H1 (cell line): Measurements from ENCODE around the gene B3GLCT. TPM values are rescaled to one million over a fixed set of nuclear protein-coding genes. Genes with fewer than 3 reads are reported as not detected.

ENCODE experiments used
- CTCF ChIA-PET: fragments of 300-600 bp; sonication (Branson Sonifier 250); formaldehyde crosslinking; loops from one replicate; lab custom pipeline; 2021; ENCODE audit not compliant: partially characterized antibody; lab: Charles Lee
- POLR2A ChIA-PET: fragments of 300-600 bp; sonication (Branson Sonifier 250); formaldehyde crosslinking; loops from one replicate; lab custom pipeline; 2021; ENCODE audit warnings: inconsistent platforms; ENCODE audit not compliant: partially characterized antibody; lab: Charles Lee
- DNase-seq, 2 experiments: peaks; one replicate each; pipeline versions ENCODE4 v3.0.0 to v3.0.0-alpha.2; 2010 to 2022; ENCODE audit warnings: low spot score in 2 of 2, low read depth in 1 of 2, mixed read lengths in 1 of 2
- FAIRE-seq: peaks from 2 replicates; lab custom pipeline; 2011; peaks lifted over from hg19 to GRCh38; lab: Jason Lieb, UNC
- H2AFZ ChIP-seq: 2 replicates; pipeline ENCODE4 v1.8.1; 2012; ENCODE audit warnings: low read length, inconsistent platforms
- H2AK5ac ChIP-seq: 2 replicates; pipeline ENCODE4 v1.6.1; 2013; ENCODE audit warnings: low read depth, low read length
- H2BK120ac ChIP-seq: replicated peaks from 2 replicates; pipeline ENCODE3; 2013; ENCODE audit warnings: low read depth, low read length, inconsistent platforms
- H2BK12ac ChIP-seq: 2 replicates; pipeline ENCODE4 v1.6.1; 2013; ENCODE audit warnings: low read depth, low read length
- H2BK15ac ChIP-seq: 2 replicates; pipeline ENCODE4 v1.6.1; 2013; ENCODE audit warnings: low read length
- H2BK20ac ChIP-seq: 2 replicates; pipeline ENCODE4 v1.6.1; 2013; ENCODE audit warnings: low read length
- H2BK5ac ChIP-seq: 2 replicates; pipeline ENCODE4 v1.6.1; 2013; ENCODE audit warnings: low read depth, low read length
- H3K14ac ChIP-seq: 2 replicates; pipeline ENCODE4 v1.6.1; 2013; ENCODE audit warnings: inconsistent platforms; ENCODE audit not compliant: insufficient read length
- H3K18ac ChIP-seq: 2 replicates; pipeline ENCODE4 v1.6.1; 2013; ENCODE audit warnings: low read length; ENCODE audit errors: extremely low read depth
- H3K23ac ChIP-seq: 2 replicates; pipeline ENCODE4 v1.6.1; 2013; ENCODE audit warnings: inconsistent platforms; ENCODE audit not compliant: insufficient read length
- H3K23me2 ChIP-seq: 2 replicates; pipeline ENCODE4 v1.6.1; 2013; ENCODE audit warnings: low read depth, low read length
- H3K27ac ChIP-seq: 2 replicates; pipeline ENCODE4 v1.6.1; 2011; ENCODE audit warnings: low read depth, low read length, inconsistent platforms
- H3K27me3 ChIP-seq, 4 experiments: replicated peaks in 1 of 4; 1 replicate in 1 of 4; 2 replicates in 3 of 4; pipeline versions ENCODE4 v1.6.1 to v1.8.1; 2011 to 2013; ENCODE audit warnings: low read length in 3 of 4, mild to moderate bottlenecking in 3 of 4, inconsistent platforms in 2 of 4, mixed read lengths in 2 of 4, moderate library complexity in 1 of 4; ENCODE audit not compliant: control insufficient read depth in 3 of 4, insufficient read depth in 3 of 4; ENCODE audit errors: extremely low read depth in 1 of 4
- H3K36me3 ChIP-seq, 4 experiments: 2 replicates each; pipeline versions ENCODE4 v1.6.1 to v1.8.1; 2011 to 2013; ENCODE audit warnings: mild to moderate bottlenecking in 4 of 4, low read length in 3 of 4, moderate library complexity in 2 of 4, control low read depth in 1 of 4, inconsistent platforms in 1 of 4; ENCODE audit not compliant: insufficient read depth in 4 of 4, control insufficient read depth in 2 of 4
- H3K4ac ChIP-seq: replicated peaks from 2 replicates; pipeline ENCODE3; 2013; ENCODE audit warnings: low read length, low read depth, mixed read lengths, inconsistent platforms; ENCODE audit not compliant: insufficient read length
- H3K4me1 ChIP-seq, 4 experiments: replicated peaks in 1 of 4; 1 replicate in 1 of 4; 2 replicates in 3 of 4; pipeline versions ENCODE4 v1.6.1 to v1.8.1; 2011 to 2013; ENCODE audit warnings: low read length in 3 of 4, inconsistent platforms in 2 of 4, mixed read lengths in 1 of 4; ENCODE audit not compliant: insufficient read depth in 4 of 4, control insufficient read depth in 3 of 4
- H3K4me2 ChIP-seq, 2 experiments: 2 replicates each; pipeline versions ENCODE4 v1.6.1 to v1.8.1; 2011 to 2013; ENCODE audit warnings: low read depth in 2 of 2, low read length in 2 of 2, control low read depth in 1 of 2, inconsistent platforms in 1 of 2, mild to moderate bottlenecking in 1 of 2; ENCODE audit not compliant: insufficient read depth in 1 of 2
- H3K4me3 ChIP-seq, 4 experiments: fragments of 200-600, 300-600 bp in 1 of 4; sonication (generic), shearing (Covaris generic), sonication (Bioruptor Twin) in 1 of 4; 2 replicates each; pipeline versions ENCODE4 v1.5.1 to v1.8.1; 2011 to 2016; ENCODE audit warnings: low read length in 4 of 4, low read depth in 3 of 4, control low read depth in 2 of 4, inconsistent platforms in 2 of 4, mild to moderate bottlenecking in 2 of 4, mixed read lengths in 1 of 4, moderate library complexity in 1 of 4; ENCODE audit not compliant: insufficient read depth in 2 of 4; ENCODE audit errors: extremely low read depth in 1 of 4
- H3K56ac ChIP-seq: replicated peaks from 2 replicates; pipeline ENCODE3; 2013; ENCODE audit warnings: low read depth, mild to moderate bottlenecking, mixed read lengths, low read length, inconsistent platforms; ENCODE audit not compliant: insufficient read length
- H3K79me1 ChIP-seq: 2 replicates; pipeline ENCODE4 v1.6.1; 2013; ENCODE audit warnings: low read depth, low read length, control low read depth
- H3K79me2 ChIP-seq, 2 experiments: 2 replicates each; pipeline versions ENCODE4 v1.6.1 to v1.8.1; 2012 to 2013; ENCODE audit warnings: low read length in 2 of 2, mild to moderate bottlenecking in 2 of 2, inconsistent platforms in 1 of 2; ENCODE audit not compliant: insufficient read depth in 2 of 2, control insufficient read depth in 1 of 2
- H3K9ac ChIP-seq, 4 experiments: replicated peaks in 1 of 4; 1 replicate in 1 of 4; 2 replicates in 3 of 4; pipeline versions ENCODE4 v1.6.1 to v1.8.1; 2011 to 2013; ENCODE audit warnings: low read depth in 3 of 4, low read length in 3 of 4, control low read depth in 2 of 4, mild to moderate bottlenecking in 2 of 4, moderate library complexity in 2 of 4, inconsistent platforms in 1 of 4; ENCODE audit errors: extremely low read depth in 1 of 4
- H3K9me3 ChIP-seq, 2 experiments: 2 replicates each; pipeline versions ENCODE4 v1.6.1 to v1.8.1; 2012 to 2013; ENCODE audit warnings: mild to moderate bottlenecking in 2 of 2, moderate library complexity in 2 of 2, control low read depth in 1 of 2, inconsistent platforms in 1 of 2, low read depth in 1 of 2, low read length in 1 of 2, mixed read lengths in 1 of 2; ENCODE audit not compliant: insufficient read depth in 2 of 2
- H4K20me1 ChIP-seq, 2 experiments: replicated peaks in 1 of 2; 2 replicates each; pipeline versions ENCODE3 to v1.8.1; 2011 to 2013; ENCODE audit warnings: inconsistent platforms in 2 of 2, low read length in 2 of 2, mild to moderate bottlenecking in 1 of 2; ENCODE audit not compliant: insufficient read depth in 2 of 2, control insufficient read depth in 1 of 2
- H4K5ac ChIP-seq: 2 replicates; pipeline ENCODE4 v1.6.1; 2013; ENCODE audit warnings: low read length, low read depth, mixed read lengths, inconsistent platforms; ENCODE audit not compliant: insufficient read length
- H4K8ac ChIP-seq: 2 replicates; pipeline ENCODE4 v1.8.0; 2013; ENCODE audit warnings: mild to moderate bottlenecking, moderate library complexity, low read length, inconsistent platforms; ENCODE audit not compliant: insufficient read depth; ENCODE audit errors: extremely low read depth
- H4K91ac ChIP-seq: replicated peaks from 2 replicates; pipeline ENCODE3; 2013; ENCODE audit warnings: low read length, mixed read lengths, inconsistent platforms; ENCODE audit not compliant: insufficient read length
- CBX5 ChIP-seq: fragments of 300-800, 300-1000 bp; sonication (generic); IDR thresholded peaks from 2 replicates; pipeline ENCODE4 v1.7.1; 2016; ENCODE audit warnings: antibody characterized with exemption, low read length, low read depth
- CHD1 ChIP-seq: IDR thresholded peaks from 2 replicates; pipeline ENCODE4 v1.6.1; 2012; ENCODE audit warnings: low read depth, low read length, improper control_type of control experiment
- E2F6 ChIP-seq: IDR thresholded peaks from 2 replicates; pipeline ENCODE4 v1.6.1; 2012; ENCODE audit warnings: inconsistent platforms
- HDAC2 ChIP-seq, 2 experiments: fragments of 300-600 bp in 1 of 2; sonication (generic) in 1 of 2; IDR thresholded peaks; 2 replicates each; pipeline ENCODE4 v1.6.1; 2011 to 2012; ENCODE audit warnings: low read depth in 2 of 2, low read length in 2 of 2, mild to moderate bottlenecking in 2 of 2, moderate library complexity in 2 of 2, borderline replicate concordance in 1 of 2, inconsistent platforms in 1 of 2
- KDM1A ChIP-seq: fragments of 200-600, 300-600 bp; sonication (generic); IDR thresholded peaks from 2 replicates; pipeline ENCODE4 v1.7.1; 2016; ENCODE audit warnings: mild to moderate bottlenecking, low read length, borderline replicate concordance
- MAFK ChIP-seq: IDR thresholded peaks from 2 replicates; pipeline ENCODE4 v1.6.1; 2012; ENCODE audit warnings: low read depth, mild to moderate bottlenecking, improper control_type of control experiment, low read length
- POU5F1 ChIP-seq: IDR thresholded peaks from 2 replicates; pipeline ENCODE4 v1.6.1; 2011; ENCODE audit warnings: low read depth, mild to moderate bottlenecking, low read length, moderate library complexity
- RBBP5 ChIP-seq: IDR thresholded peaks from 2 replicates; pipeline ENCODE4 v1.7.1; 2012; ENCODE audit warnings: low read depth, mild to moderate bottlenecking, inconsistent platforms, low read length, moderate library complexity, borderline replicate concordance
- RFX5 ChIP-seq: IDR thresholded peaks from 2 replicates; pipeline ENCODE4 v1.6.1; 2011; ENCODE audit warnings: low read depth, low read length, improper control_type of control experiment, borderline replicate concordance
- RNF2 ChIP-seq: fragments of 200-900, 300-1000 bp; sonication (generic); IDR thresholded peaks from 2 replicates; pipeline ENCODE4 v1.7.1; 2016; ENCODE audit warnings: borderline replicate concordance, low read depth, mild to moderate bottlenecking, antibody characterized with exemption, low read length; ENCODE audit not compliant: poor library complexity, severe bottlenecking; ENCODE audit errors: missing control alignments
- SIN3A ChIP-seq, 2 experiments: IDR thresholded peaks in 1 of 2; conservative IDR thresholded peaks in 1 of 2; 2 replicates each; pipeline ENCODE4 v1.6.1; 2011 to 2012; ENCODE audit warnings: low read length in 2 of 2, improper control_type of control experiment in 1 of 2, low read depth in 1 of 2, mild to moderate bottlenecking in 1 of 2
- SP2 ChIP-seq: IDR thresholded peaks from 2 replicates; pipeline ENCODE4 v1.6.1; 2012; ENCODE audit warnings: mild to moderate bottlenecking, low read length, inconsistent platforms
- TCF12 ChIP-seq: IDR thresholded peaks from 2 replicates; pipeline ENCODE4 v1.6.1; 2011; ENCODE audit warnings: low read depth, mild to moderate bottlenecking, low read length
- WGBS, 2 experiments: shearing (Covaris generic) in 1 of 2; methylation state at CpG; one replicate each; pipeline versions ENCODE4 v1.1.6 to v1.1.7; 2013 to 2015; ENCODE audit warnings: low lambda C conversion rate in 2 of 2, mixed read lengths in 2 of 2, inconsistent platforms in 1 of 2, low coverage in 1 of 2, missing lambda C conversion rate in 1 of 2; ENCODE audit not compliant: insufficient replicate concordance in 2 of 2, insufficient coverage in 1 of 2, insufficient read length in 1 of 2; ENCODE audit errors: extremely low coverage in 1 of 2, missing lambda C conversion rate in 1 of 2; 5-methylcytosine and 5-hydroxymethylcytosine counted together
- polyA plus RNA-seq, 7 experiments: library from polyadenylated mRNA; depleted of rRNA in 3 of 7; stranded (reverse) in 5 of 7; unstranded in 2 of 7; fragments of >200 nt in 5 of 7; fragments of 200-250 nt in 2 of 7; gene quantifications; 1 replicate in 5 of 7; 2 replicates in 1 of 7; 4 replicates in 1 of 7; pipeline versions ENCODE4 v1.2.1 to v1.2.3, GENCODE V29; 2011 to 2013; ENCODE audit warnings: missing spikeins in 2 of 7, mixed read lengths in 2 of 7
- total RNA-seq: library from RNA; stranded (reverse); fragmentation: NEBNext Ultra II Directional; extraction: Animal tissue kit (Norgen Biotek cat#: 25700); gene quantifications from 2 replicates; pipeline ENCODE4 v1.2.1, GENCODE V29; 2021

The B3GLCT gene
- total and polyA plus RNA-seq, 2 of the 8 experiments (the other 6 are each of a cell fraction or from before 2014, with no cell fraction given): 1.5 to 4.1 TPM

- no peaks in the 10 kb centered on the region for H3K36me3 ChIP-seq
- DNase-seq (no peak), FAIRE-seq (no peak)
- no peak overlapping the region for H4K5ac ChIP-seq
- no peak overlapping the region for H2BK20ac ChIP-seq
- H2AFZ ChIP-seq: no peak overlapping the region
- no peaks in the 10 kb centered on the region for H3K4me1 ChIP-seq
- ChIA-PET CTCF (no interaction called here), POLR2A (no interaction called here)
- no peak overlapping the region for H2AK5ac ChIP-seq
- H3K9me3 ChIP-seq: no peaks in the 10 kb centered on the region
- WGBS, 2 experiments: 98% methylated on average over 2 of the region's 2 CpGs; no CpG with 5 or more reads in 1 of the 2 experiments
- H3K79me1 ChIP-seq: no peaks in the 10 kb centered on the region
- H4K8ac ChIP-seq: no peak overlapping the region
- no peaks in the 10 kb centered on the region for H3K27me3 ChIP-seq
- no peaks in the 10 kb centered on the region for H3K23me2 ChIP-seq
- no peaks in the 10 kb centered on the region for H3K79me2 ChIP-seq
- H2BK12ac ChIP-seq: no peak overlapping the region
- no peak overlapping the region for H3K18ac ChIP-seq
- no peak overlapping the region for H2BK15ac ChIP-seq
- H4K20me1 ChIP-seq: no peaks in the 10 kb centered on the region
- no peak overlapping the region for H2BK5ac ChIP-seq
- H4K91ac ChIP-seq: no peak overlapping the region
- H3K4me2 ChIP-seq: no peak overlapping the region
- H2BK120ac ChIP-seq: no peak overlapping the region
- no peak overlapping the region for H3K4me3 ChIP-seq
- H3K14ac ChIP-seq: no peak overlapping the region
- H3K27ac ChIP-seq: no peak overlapping the region
- H3K9ac ChIP-seq: no peak overlapping the region
- H3K23ac ChIP-seq: no peak overlapping the region
- H3K4ac ChIP-seq: no peak overlapping the region
- no peak overlapping the region for H3K56ac ChIP-seq
- TF ChIP-seq CBX5 (no peak), MAFK (no peak), KDM1A (no peak), TCF12 (no peak), SP2 (no peak), HDAC2 (IDR thresholded peaks at IDR 0.05; ENCODE audit: borderline replicate concordance in 1 of 2, low read depth in 2 of 2, low read length in 2 of 2) (no peak), RFX5 (no peak), POU5F1 (no peak), CHD1 (no peak), SIN3A (conservative IDR thresholded peaks at IDR 0.05 in 1 of 2, IDR thresholded peaks at IDR 0.05 in 1 of 2; ENCODE audit: low read depth in 1 of 2, low read length in 2 of 2) (no peak), E2F6 (no peak), RNF2 (no peak), RBBP5 (no peak)
Measured at GRCh38 chr13:31261241-31261640, 61.5 kb downstream of the B3GLCT start.
